ENCODE results near the gene AP4M1. TPM values are rescaled to one million over a fixed set of nuclear protein-coding genes. Genes with fewer than 3 reads are reported as not detected.
A peak's percentile ranks its signal among the peaks of the same experiment; 100 is the strongest.

Gene AP4M1
- total RNA-seq, 4 donors from 2014 or later: 23.0 to 34.1 (median 25.9) TPM

DNA sequence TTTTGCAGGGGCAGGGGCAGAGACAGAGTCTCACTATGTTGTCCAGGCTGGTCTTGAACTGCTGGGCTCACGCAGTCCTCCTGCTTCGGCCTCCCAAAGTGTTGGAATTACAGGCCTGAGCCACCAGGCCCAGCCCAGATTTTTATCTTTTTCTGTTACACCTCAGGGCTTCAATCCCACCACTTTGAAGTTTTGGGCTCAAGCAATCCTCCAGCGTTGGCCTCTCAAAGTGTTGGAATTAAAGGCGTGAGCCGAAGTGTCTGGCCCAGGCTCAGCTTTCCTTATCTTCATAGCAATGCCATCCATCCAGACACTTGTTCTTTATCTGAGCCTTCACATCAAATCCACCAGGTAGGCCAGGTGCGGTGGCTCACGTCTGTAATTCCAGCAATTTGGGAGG lies 13.6 kb downstream of the AP4M1 start:
- 93 to 95% methylated on average over 7 of the region's 7 CpGs for WGBS, 2 donors
- TF ChIP-seq POLR2A (IDR thresholded peaks at IDR 0.05) (no peak), EP300 (IDR thresholded peaks at IDR 0.05) (no peak)
- TF ChIP-seq, protein P1, sequence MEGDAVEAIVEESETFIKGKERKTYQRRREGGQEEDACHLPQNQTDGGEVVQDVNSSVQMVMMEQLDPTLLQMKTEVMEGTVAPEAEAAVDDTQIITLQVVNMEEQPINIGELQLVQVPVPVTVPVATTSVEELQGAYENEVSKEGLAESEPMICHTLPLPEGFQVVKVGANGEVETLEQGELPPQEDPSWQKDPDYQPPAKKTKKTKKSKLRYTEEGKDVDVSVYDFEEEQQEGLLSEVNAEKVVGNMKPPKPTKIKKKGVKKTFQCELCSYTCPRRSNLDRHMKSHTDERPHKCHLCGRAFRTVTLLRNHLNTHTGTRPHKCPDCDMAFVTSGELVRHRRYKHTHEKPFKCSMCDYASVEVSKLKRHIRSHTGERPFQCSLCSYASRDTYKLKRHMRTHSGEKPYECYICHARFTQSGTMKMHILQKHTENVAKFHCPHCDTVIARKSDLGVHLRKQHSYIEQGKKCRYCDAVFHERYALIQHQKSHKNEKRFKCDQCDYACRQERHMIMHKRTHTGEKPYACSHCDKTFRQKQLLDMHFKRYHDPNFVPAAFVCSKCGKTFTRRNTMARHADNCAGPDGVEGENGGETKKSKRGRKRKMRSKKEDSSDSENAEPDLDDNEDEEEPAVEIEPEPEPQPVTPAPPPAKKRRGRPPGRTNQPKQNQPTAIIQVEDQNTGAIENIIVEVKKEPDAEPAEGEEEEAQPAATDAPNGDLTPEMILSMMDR (IDR thresholded peaks at IDR 0.05): no peak
- no peaks in the 10 kb centered on the region for H3K9me3 ChIP-seq
- H3K4me1 ChIP-seq: peaks cover 0 to 15% (median 8%) of the 10 kb centered on the region in 4 donors
- DNase-seq (ENCODE audit: low spot score in 2 of 2): no peak
- H3K27ac ChIP-seq: no peak overlapping the region
- H3K36me3 ChIP-seq: peaks cover 0 to 55% (median 8%) of the 10 kb centered on the region in 3 donors
- H3K4me3 ChIP-seq: no peak overlapping the region
- H3K27me3 ChIP-seq: no peaks in the 10 kb centered on the region

DNA sequence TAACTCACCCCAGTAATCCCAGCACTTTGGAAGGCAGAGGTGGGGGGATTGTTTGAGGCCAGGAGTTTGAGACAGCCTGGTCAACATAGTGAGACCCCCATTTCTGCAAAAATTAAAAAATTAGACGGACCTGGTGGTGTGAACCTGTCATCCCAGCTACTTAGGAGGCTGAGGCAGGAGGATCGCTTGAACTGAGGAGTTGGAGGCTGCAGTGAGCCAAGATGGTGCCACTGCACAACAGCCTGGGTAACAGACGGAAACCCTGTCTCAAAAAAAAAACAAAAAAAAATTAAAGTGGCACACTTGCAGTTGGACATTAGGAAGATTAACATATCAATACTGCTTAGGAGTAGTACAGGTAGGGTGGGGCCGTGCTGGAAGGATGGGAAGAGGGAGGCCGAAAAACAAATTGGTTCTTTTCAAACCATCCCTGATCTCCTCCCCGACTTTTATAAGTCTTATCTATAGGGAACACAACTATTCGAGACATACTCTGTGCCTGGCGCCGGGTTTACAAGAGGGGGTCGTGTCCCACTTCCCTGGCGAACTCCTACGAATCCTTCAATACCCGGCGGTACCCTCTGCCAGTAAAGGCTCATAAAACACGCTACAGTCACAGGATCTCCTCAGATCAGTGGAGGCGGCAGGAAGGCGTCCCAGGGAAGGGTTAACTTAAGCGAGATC lies 17.1 kb downstream of the AP4M1 start:
- Histone ChIP-seq H3K36me3 (peaks cover 0 to 36% (median 0%) of the 10 kb centered on the region in 3 donors), H3K4me3 (peak overlapping the region; percentile 61 to 85 (median 69)), H3K4me1 (peaks cover 0 to 29% (median 16%) of the 10 kb centered on the region in 4 donors), H3K27ac (peak overlapping the region; percentile 79 to 91 (median 84)), H3K9me3 (no peaks in the 10 kb centered on the region), H3K27me3 (no peaks in the 10 kb centered on the region)
- no peak for DNase-seq (ENCODE audit: low spot score in 2 of 2)
- TF ChIP-seq, protein P1 (IDR thresholded peaks at IDR 0.05): no peak
- no peak for TF ChIP-seq EP300 (IDR thresholded peaks at IDR 0.05)
- TF ChIP-seq POLR2A (IDR thresholded peaks at IDR 0.05): no peak
- 19 to 22% methylated on average over 16 to 18 of the region's 18 CpGs for WGBS, 2 donors

DNA sequence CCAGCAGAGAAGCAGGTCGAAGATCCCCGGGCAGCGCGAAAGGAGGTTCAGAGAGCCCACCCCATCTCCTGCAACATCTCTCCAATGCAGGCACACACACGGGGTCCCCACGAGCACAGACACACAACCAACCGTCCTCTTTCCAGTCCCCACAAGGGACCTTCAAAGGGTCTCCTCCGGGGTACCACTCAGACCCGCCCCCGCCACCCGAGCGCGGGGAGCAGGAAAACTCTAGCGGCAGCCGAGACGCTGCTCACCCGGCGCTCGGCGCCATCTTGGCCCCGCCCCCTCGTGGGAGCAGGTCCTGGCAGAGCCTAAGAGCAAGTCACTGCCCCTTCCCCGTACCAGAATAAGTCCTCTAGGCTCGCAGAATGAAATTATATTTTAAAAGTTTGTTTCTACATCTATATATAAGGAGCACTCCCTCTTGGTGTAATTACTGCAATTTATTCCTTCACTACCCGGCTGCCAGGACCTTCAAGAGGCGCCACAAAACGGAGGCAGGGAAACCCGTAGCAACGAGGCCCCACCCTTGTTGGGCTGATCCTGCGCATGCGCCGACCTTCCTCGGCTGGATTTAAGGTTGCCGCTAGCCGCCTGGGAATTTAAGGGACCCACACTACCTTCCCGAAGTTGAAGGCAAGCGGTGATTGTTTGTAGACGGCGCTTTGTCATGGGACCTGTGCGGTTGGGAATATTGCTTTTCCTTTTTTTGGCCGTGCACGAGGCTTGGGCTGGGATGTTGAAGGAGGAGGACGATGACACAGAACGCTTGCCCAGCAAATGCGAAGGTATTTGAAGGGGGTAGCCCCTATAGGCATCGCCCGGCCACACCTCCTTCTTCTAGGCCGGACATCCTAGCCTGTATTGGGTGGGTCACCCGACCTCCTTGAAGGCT lies 17.9 kb downstream of the AP4M1 start, which contains the start of the genes CNPY4 and TAF6:
TSS of gene CNPY4 (plus strand) at position 563 of the 898 bp plus-strand sequence. CDS start at position 674, 111 bp downstream.
TSS of gene TAF6 (minus strand) at position 287 of the 898 bp plus-strand sequence. CDS start 5,149 bp downstream, outside the sequence.
- WGBS, 2 donors: 0 to 1% methylated on average over 42 to 48 of the region's 49 CpGs
- Histone ChIP-seq H3K4me1 (peaks cover 0 to 29% (median 16%) of the 10 kb centered on the region in 4 donors), H3K27me3 (no peaks in the 10 kb centered on the region), H3K4me3 (peak within 1 kb of the TSS; percentile 61 to 85 (median 69)), H3K27ac (peak within 1 kb of the TSS; percentile 79 to 91 (median 84)), H3K36me3 (peaks cover 0 to 36% (median 0%) of the 10 kb centered on the region in 3 donors), H3K9me3 (no peaks in the 10 kb centered on the region)
- TF ChIP-seq EP300 (IDR thresholded peaks at IDR 0.05): peak; percentile 81 to 87
- peak; percentile 35 to 56 for TF ChIP-seq POLR2A (IDR thresholded peaks at IDR 0.05)
- TF ChIP-seq, protein P1 (IDR thresholded peaks at IDR 0.05): peak in 2 of 5 experiments; percentile 29 to 65
- peak; percentile 88 to 91 for DNase-seq (ENCODE audit: low spot score in 2 of 2)

DNA sequence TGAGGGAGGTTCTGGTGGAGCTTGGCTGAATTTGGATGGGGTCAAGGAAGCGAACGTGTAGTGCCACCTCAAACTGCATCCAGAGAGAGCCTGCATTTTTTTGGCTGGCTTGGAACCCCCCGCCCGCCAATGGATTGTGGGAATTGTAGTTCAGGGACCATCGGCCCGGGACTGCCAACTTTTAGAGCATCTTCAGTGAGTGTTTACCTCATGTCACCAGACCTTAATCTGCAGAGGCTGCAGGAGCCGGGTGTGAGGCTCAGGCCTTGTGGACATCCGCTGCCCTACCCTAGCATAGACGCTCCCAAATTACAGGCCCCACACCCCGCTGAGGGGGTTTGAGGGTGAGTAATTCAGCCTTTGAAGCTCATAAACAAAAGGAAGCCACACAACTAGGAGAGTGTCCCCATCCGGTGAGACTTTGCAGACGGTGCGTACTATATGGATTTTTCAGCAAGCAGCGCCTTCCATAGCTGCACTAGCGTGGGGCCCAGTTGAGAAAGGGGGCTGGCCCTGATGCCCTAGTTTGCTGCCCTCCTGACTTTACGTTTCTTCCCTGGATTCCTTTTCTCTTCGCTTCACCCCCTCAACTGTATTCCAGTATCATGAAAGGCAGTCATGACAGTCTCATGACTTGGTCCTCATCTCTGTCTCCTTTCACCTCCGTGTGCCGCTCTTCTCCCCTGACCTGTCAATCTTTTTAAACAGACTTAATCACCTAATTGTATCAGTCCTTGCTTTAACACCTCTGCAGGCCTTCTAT lies 18.7 kb downstream of the AP4M1 start:
- TF ChIP-seq, protein P1 (IDR thresholded peaks at IDR 0.05): no peak
- no peak for TF ChIP-seq EP300 (IDR thresholded peaks at IDR 0.05)
- TF ChIP-seq POLR2A (IDR thresholded peaks at IDR 0.05): no peak
- peaks cover 0 to 42% (median 0%) of the 10 kb centered on the region in 3 donors for H3K36me3 ChIP-seq
- H3K27me3 ChIP-seq: no peaks in the 10 kb centered on the region
- peak overlapping the region; percentile 61 to 85 (median 69) for H3K4me3 ChIP-seq
- WGBS, 2 donors: 11% methylated on average over 19 of the region's 19 CpGs
- no peaks in the 10 kb centered on the region for H3K9me3 ChIP-seq
- H3K4me1 ChIP-seq: peaks cover 0 to 32% (median 18%) of the 10 kb centered on the region in 4 donors
- peak; percentile 51 to 72 for DNase-seq (ENCODE audit: low spot score in 2 of 2)
- peak overlapping the region; percentile 79 to 91 (median 84) for H3K27ac ChIP-seq
